Neural cell (in vitro differentiated cells): ENCODE measurements around the gene VIPAS39.

ENCODE experiments used
- MXI1 ChIP-seq: fragments of 450-650 bp; conservative IDR thresholded peaks from 2 replicates; pipeline ENCODE4 v1.6.1; 2014; ENCODE audit warnings: antibody characterized with exemption, mild to moderate bottlenecking; ENCODE audit not compliant: poor library complexity, severe bottlenecking
- POLR2AphosphoS5 ChIP-seq: IDR thresholded peaks from 2 replicates; pipeline ENCODE4 v1.6.1; 2012
- TF ChIP-seq, protein P1 (sequence below): fragments of 450-650 bp; IDR thresholded peaks from 2 replicates; pipeline ENCODE4 v1.5.1; 2014; ENCODE audit warnings: antibody characterized with exemption, mild to moderate bottlenecking, moderate library complexity; ENCODE audit not compliant: poor library complexity, severe bottlenecking
- TF ChIP-seq, protein P2 (sequence below): IDR thresholded peaks from 2 replicates; pipeline ENCODE4 v1.6.1; 2012; ENCODE audit warnings: borderline replicate concordance

GRCh38 chr14:77424862-77425261, 32.5 kb downstream of the VIPAS39 start:
- TF ChIP-seq, protein P1, sequence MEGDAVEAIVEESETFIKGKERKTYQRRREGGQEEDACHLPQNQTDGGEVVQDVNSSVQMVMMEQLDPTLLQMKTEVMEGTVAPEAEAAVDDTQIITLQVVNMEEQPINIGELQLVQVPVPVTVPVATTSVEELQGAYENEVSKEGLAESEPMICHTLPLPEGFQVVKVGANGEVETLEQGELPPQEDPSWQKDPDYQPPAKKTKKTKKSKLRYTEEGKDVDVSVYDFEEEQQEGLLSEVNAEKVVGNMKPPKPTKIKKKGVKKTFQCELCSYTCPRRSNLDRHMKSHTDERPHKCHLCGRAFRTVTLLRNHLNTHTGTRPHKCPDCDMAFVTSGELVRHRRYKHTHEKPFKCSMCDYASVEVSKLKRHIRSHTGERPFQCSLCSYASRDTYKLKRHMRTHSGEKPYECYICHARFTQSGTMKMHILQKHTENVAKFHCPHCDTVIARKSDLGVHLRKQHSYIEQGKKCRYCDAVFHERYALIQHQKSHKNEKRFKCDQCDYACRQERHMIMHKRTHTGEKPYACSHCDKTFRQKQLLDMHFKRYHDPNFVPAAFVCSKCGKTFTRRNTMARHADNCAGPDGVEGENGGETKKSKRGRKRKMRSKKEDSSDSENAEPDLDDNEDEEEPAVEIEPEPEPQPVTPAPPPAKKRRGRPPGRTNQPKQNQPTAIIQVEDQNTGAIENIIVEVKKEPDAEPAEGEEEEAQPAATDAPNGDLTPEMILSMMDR, result no peak
- TF ChIP-seq MXI1 (no peak), POLR2AphosphoS5 (no peak)
- TF ChIP-seq, protein P2, sequence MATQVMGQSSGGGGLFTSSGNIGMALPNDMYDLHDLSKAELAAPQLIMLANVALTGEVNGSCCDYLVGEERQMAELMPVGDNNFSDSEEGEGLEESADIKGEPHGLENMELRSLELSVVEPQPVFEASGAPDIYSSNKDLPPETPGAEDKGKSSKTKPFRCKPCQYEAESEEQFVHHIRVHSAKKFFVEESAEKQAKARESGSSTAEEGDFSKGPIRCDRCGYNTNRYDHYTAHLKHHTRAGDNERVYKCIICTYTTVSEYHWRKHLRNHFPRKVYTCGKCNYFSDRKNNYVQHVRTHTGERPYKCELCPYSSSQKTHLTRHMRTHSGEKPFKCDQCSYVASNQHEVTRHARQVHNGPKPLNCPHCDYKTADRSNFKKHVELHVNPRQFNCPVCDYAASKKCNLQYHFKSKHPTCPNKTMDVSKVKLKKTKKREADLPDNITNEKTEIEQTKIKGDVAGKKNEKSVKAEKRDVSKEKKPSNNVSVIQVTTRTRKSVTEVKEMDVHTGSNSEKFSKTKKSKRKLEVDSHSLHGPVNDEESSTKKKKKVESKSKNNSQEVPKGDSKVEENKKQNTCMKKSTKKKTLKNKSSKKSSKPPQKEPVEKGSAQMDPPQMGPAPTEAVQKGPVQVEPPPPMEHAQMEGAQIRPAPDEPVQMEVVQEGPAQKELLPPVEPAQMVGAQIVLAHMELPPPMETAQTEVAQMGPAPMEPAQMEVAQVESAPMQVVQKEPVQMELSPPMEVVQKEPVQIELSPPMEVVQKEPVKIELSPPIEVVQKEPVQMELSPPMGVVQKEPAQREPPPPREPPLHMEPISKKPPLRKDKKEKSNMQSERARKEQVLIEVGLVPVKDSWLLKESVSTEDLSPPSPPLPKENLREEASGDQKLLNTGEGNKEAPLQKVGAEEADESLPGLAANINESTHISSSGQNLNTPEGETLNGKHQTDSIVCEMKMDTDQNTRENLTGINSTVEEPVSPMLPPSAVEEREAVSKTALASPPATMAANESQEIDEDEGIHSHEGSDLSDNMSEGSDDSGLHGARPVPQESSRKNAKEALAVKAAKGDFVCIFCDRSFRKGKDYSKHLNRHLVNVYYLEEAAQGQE, result no peak
